K562 (cell line): ENCODE measurements around the gene OR8B12. TPM values are rescaled to one million over a fixed set of nuclear protein-coding genes. Genes with fewer than 3 reads are reported as not detected.

Experiments used
- ATAC-seq: fragments of 200-7000 bp; cut with Tn5 transposase; 3 replicates; pipeline ENCODE4 v1.9.1; 2020; ENCODE audit warnings: moderate library complexity
- BruUV-seq: library from RNA; stranded (reverse); fragments of 400-500 nt; replicated peaks from 2 replicates; lab custom pipeline; 2021; lab: Mats Ljungman, UMichigan
- CTCF ChIA-PET: fragments of 300-600 bp; formaldehyde crosslinking; extraction: SDS; loops from one replicate; lab custom pipeline; 2021; ENCODE audit warnings: low intra/inter-chr PET ratio; lab: Yijun Ruan, JAX
- POLR2A ChIA-PET: fragments of 300-600, 350-650 bp; sonication (Branson Sonifier 250); formaldehyde crosslinking; extraction: SDS; loops from one replicate; lab custom pipeline; 2021; ENCODE audit warnings: antibody characterized with exemption, inconsistent platforms; lab: Yijun Ruan, JAX
- DNase-seq, 4 experiments: peaks; one replicate each; pipeline versions ENCODE4 v3.0.0 to v3.0.0-alpha.2; 2011 to 2018; ENCODE audit warnings: low spot score in 3 of 4, mixed read lengths in 3 of 4; ENCODE audit errors: extremely low read depth in 1 of 4
- FAIRE-seq: peaks from 2 replicates; lab custom pipeline; 2011; peaks lifted over from hg19 to GRCh38; lab: Jason Lieb, UNC
- H2AFZ ChIP-seq: 2 replicates; pipeline ENCODE4 v1.6.0; 2011; ENCODE audit warnings: low read depth, low read length, control low read depth, inconsistent platforms
- H3K27ac ChIP-seq: fragments of 200-600 bp; 3 replicates; pipeline ENCODE4 v1.8.0; 2011; ENCODE audit warnings: low read depth, mild to moderate bottlenecking, control low read depth, inconsistent platforms, low read length, moderate library complexity, mixed read lengths; ENCODE audit errors: extremely low read depth
- H3K27me3 ChIP-seq, 2 experiments: fragments of 300-600 bp in 1 of 2; 2 replicates in 1 of 2; 3 replicates in 1 of 2; pipeline versions ENCODE4 v1.6.0 to v1.8.0; 2011; ENCODE audit warnings: inconsistent platforms in 2 of 2, low read length in 2 of 2, mild to moderate bottlenecking in 1 of 2, mixed read lengths in 1 of 2, moderate library complexity in 1 of 2; ENCODE audit not compliant: control insufficient read depth in 2 of 2, insufficient read depth in 2 of 2
- H3K36me3 ChIP-seq: fragments of 300-600 bp; 3 replicates; pipeline ENCODE4 v1.8.0; 2011; ENCODE audit warnings: mild to moderate bottlenecking, low read length, inconsistent platforms; ENCODE audit not compliant: control insufficient read depth, insufficient read depth
- H3K4me1 ChIP-seq, 2 experiments: fragments of 200-600 bp in 1 of 2; replicated peaks in 1 of 2; 2 replicates in 1 of 2; 3 replicates in 1 of 2; pipeline versions ENCODE4 v1.5.1 to v1.8.0; 2011; ENCODE audit warnings: inconsistent platforms in 2 of 2, low read length in 2 of 2, mild to moderate bottlenecking in 1 of 2, mixed read lengths in 1 of 2, moderate library complexity in 1 of 2; ENCODE audit not compliant: control insufficient read depth in 2 of 2, insufficient read depth in 2 of 2
- H3K4me2 ChIP-seq: 2 replicates; pipeline ENCODE4 v1.6.1; 2011; ENCODE audit warnings: low read length, control low read depth, inconsistent platforms, mixed read lengths; ENCODE audit not compliant: insufficient read depth
- H3K4me3 ChIP-seq: fragments of 200-600 bp; sonication (generic), shearing (Covaris generic); 2 replicates; pipeline ENCODE4 v1.5.1; 2016; ENCODE audit warnings: control low read depth, inconsistent platforms
- H3K79me2 ChIP-seq: fragments of 200-600 bp; 3 replicates; pipeline ENCODE4 v1.8.0; 2011; ENCODE audit warnings: low read length, inconsistent platforms; ENCODE audit not compliant: control insufficient read depth, insufficient read depth
- H3K9ac ChIP-seq, 2 experiments: 2 replicates each; pipeline versions ENCODE4 v1.6.0 to v1.6.1; 2011; ENCODE audit warnings: low read depth in 2 of 2, low read length in 2 of 2, control low read depth in 1 of 2, inconsistent platforms in 1 of 2, mild to moderate bottlenecking in 1 of 2, mixed read lengths in 1 of 2; ENCODE audit not compliant: insufficient read depth in 1 of 2
- H3K9me1 ChIP-seq: one replicate; pipeline ENCODE4 v1.6.0; 2011; ENCODE audit warnings: inconsistent platforms, mild to moderate bottlenecking, low read length, moderate library complexity; ENCODE audit not compliant: control insufficient read depth, insufficient read depth
- H3K9me3 ChIP-seq: replicated peaks from 2 replicates; pipeline ENCODE4 v1.5.1; 2011; ENCODE audit warnings: low read depth, low read length, inconsistent platforms; ENCODE audit not compliant: control insufficient read depth, insufficient read depth
- H4K20me1 ChIP-seq: replicated peaks from 2 replicates; pipeline ENCODE4 v1.6.1; 2011; ENCODE audit warnings: low read length, inconsistent platforms, mixed read lengths; ENCODE audit not compliant: control insufficient read depth, insufficient read depth
- ATF3 ChIP-seq, 2 experiments: fragments of 450-650 bp in 1 of 2; sonication (generic) in 1 of 2; formaldehyde crosslinking in 1 of 2; IDR thresholded peaks in 1 of 2; conservative IDR thresholded peaks in 1 of 2; 2 replicates each; pipeline versions ENCODE4 v1.6.1 to v1.8.1; 2016 to 2023; ENCODE audit warnings: mild to moderate bottlenecking in 2 of 2, moderate library complexity in 2 of 2, inconsistent platforms in 1 of 2, missing genetic modification reagents in 1 of 2
- ATF7 ChIP-seq: fragments of 450-650 bp; IDR thresholded peaks from 2 replicates; pipeline ENCODE4 v1.7.1; 2014; ENCODE audit warnings: mild to moderate bottlenecking, moderate library complexity
- BACH1 ChIP-seq: fragments of 200-800 bp; sonication (Bioruptor generic); IDR thresholded peaks from 2 replicates; pipeline ENCODE4 v1.6.1; 2016; ENCODE audit warnings: missing genetic modification characterization, missing compliant biosample characterization
- CEBPB ChIP-seq: fragments of 450-650 bp; IDR thresholded peaks from 2 replicates; pipeline ENCODE4 v1.6.1; 2016; ENCODE audit warnings: missing genetic modification characterization, missing compliant biosample characterization
- CEBPG ChIP-seq, 3 experiments: fragments of 200-800 bp in 1 of 3; sonication (Bioruptor generic) in 1 of 3; sonication (generic) in 1 of 3; formaldehyde crosslinking in 1 of 3; IDR thresholded peaks in 2 of 3; conservative IDR thresholded peaks in 1 of 3; 2 replicates each; pipeline versions ENCODE4 v1.6.1 to v1.8.0; 2016 to 2022; ENCODE audit warnings: missing compliant biosample characterization in 2 of 3, missing genetic modification characterization in 2 of 3, mild to moderate bottlenecking in 1 of 3, missing genetic modification reagents in 1 of 3
- CREB1 ChIP-seq, 2 experiments: sonication (generic) in 1 of 2; formaldehyde crosslinking in 1 of 2; IDR thresholded peaks; 2 replicates each; pipeline versions ENCODE4 v1.6.1 to v1.8.0; 2012 to 2022; ENCODE audit warnings: inconsistent platforms in 1 of 2, mild to moderate bottlenecking in 1 of 2, missing genetic modification reagents in 1 of 2, moderate library complexity in 1 of 2
- CTCF ChIP-seq, 3 experiments: IDR thresholded peaks in 2 of 3; conservative IDR thresholded peaks in 1 of 3; 2 replicates each; pipeline ENCODE4 v1.5.1; 2011 to 2012; ENCODE audit warnings: low read length in 3 of 3, mild to moderate bottlenecking in 3 of 3, control low read depth in 2 of 3, improper control_type of control experiment in 1 of 3, inconsistent platforms in 1 of 3, low read depth in 1 of 3, mixed read lengths in 1 of 3, moderate library complexity in 1 of 3; ENCODE audit not compliant: insufficient read depth in 2 of 3
- ELF1 ChIP-seq: fragments of 200-800 bp; sonication (Bioruptor generic); IDR thresholded peaks from 2 replicates; pipeline ENCODE4 v1.6.1; 2016; ENCODE audit warnings: missing genetic modification characterization, missing compliant biosample characterization
- GABPA ChIP-seq: fragments of 200-800 bp; sonication (Bioruptor generic); conservative IDR thresholded peaks from 2 replicates; pipeline ENCODE4 v1.6.1; 2016; ENCODE audit warnings: low read depth, missing genetic modification characterization, missing compliant biosample characterization
- JUN ChIP-seq, 2 experiments: sonication (generic) in 1 of 2; formaldehyde crosslinking in 1 of 2; IDR thresholded peaks; 2 replicates each; pipeline versions ENCODE4 v1.6.1 to v1.8.0; 2012 to 2022; ENCODE audit warnings: borderline replicate concordance in 2 of 2, mild to moderate bottlenecking in 2 of 2, improper control_type of control experiment in 1 of 2, low read depth in 1 of 2, low read length in 1 of 2, missing genetic modification reagents in 1 of 2
- RBM25 ChIP-seq: fragments of 200-400 bp; formaldehyde crosslinking; IDR thresholded peaks from 2 replicates; pipeline ENCODE4 v1.6.1; 2018; ENCODE audit warnings: low read length, low read depth, moderate library complexity; ENCODE audit not compliant: severe bottlenecking
- TEAD1 ChIP-seq, 2 experiments: fragments of 450-650 bp in 1 of 2; sonication (generic) in 1 of 2; formaldehyde crosslinking; IDR thresholded peaks; 2 replicates each; pipeline versions ENCODE4 v1.4.0 to v1.8.0; 2020 to 2022; ENCODE audit warnings: mild to moderate bottlenecking in 2 of 2, missing genetic modification reagents in 1 of 2
- ZBTB1 ChIP-seq: sonication (generic); formaldehyde crosslinking; IDR thresholded peaks from 2 replicates; pipeline ENCODE4 v1.8.1; 2023; ENCODE audit warnings: missing genetic modification reagents, low read depth, mild to moderate bottlenecking, borderline replicate concordance
- ZNF668 ChIP-seq: fragments of 250-450 bp; sonication (Bioruptor Pico); IDR thresholded peaks from 2 replicates; pipeline ENCODE4 v1.8.0; 2022; ENCODE audit warnings: mild to moderate bottlenecking, inconsistent platforms
- WGBS: fragments of 100-300 bp; shearing (Covaris generic); methylation state at CpG from one replicate; pipeline ENCODE4 v1.1.6; 2016; ENCODE audit warnings: low coverage, mixed read lengths; ENCODE audit not compliant: insufficient coverage; ENCODE audit errors: missing lambda C conversion rate; 5-methylcytosine and 5-hydroxymethylcytosine counted together
- in situ Hi-C: fragments of 300-500 bp; cut with MboI; formaldehyde crosslinking; loops from 4 replicates; pipeline ENCODE4 v1.15.0; 2018; ENCODE audit warnings: inconsistent platforms, mixed read lengths
- intact Hi-C: fragments of 100-400 bp; cut with micrococcal nuclease; formaldehyde crosslinking; loops from 2 replicates; pipeline ENCODE4 v1.14.2; 2022
- polyA plus RNA-seq, 8 experiments: library from polyadenylated mRNA; depleted of rRNA in 4 of 8; stranded (reverse) in 5 of 8; unstranded in 3 of 8; fragments of >200 nt; fragmentation: Nextera tagmentation in 2 of 8; fragmentation: Illumina TruSeq in 1 of 8; extraction: Ambion mirVana in 2 of 8; extraction: Trizol in 1 of 8; gene quantifications; 2 replicates each; pipeline versions ENCODE4 v1.2.1 to v1.2.3, GENCODE V29; 2011 to 2014; ENCODE audit warnings: inconsistent platforms in 1 of 8, missing spikeins in 1 of 8
- total RNA-seq, 7 experiments: library from RNA; depleted of rRNA in 6 of 7; stranded (reverse); fragments of >200 nt in 6 of 7; fragmentation: Illumina TruSeq in 2 of 7; extraction: Trizol in 2 of 7; gene quantifications; 2 replicates each; pipeline versions ENCODE4 v1.2.1 to v1.2.3, GENCODE V29; 2011 to 2021; ENCODE audit warnings: low replicate concordance in 1 of 7

Gene OR8B12
- total and polyA plus RNA-seq, 9 of the 15 experiments (the other 6 are each of a cell fraction or from before 2014, with no cell fraction given): 0.06 TPM; not detected in 8

GRCh38 chr11:124536520-124536919, 6.9 kb downstream of the OR8B12 start (continued):
- TF ChIP-seq ELF1 (no peak; the same call in 1 of the 2 replicates), CTCF (IDR thresholded peaks at IDR 0.05 in 2 of 3, conservative IDR thresholded peaks at IDR 0.05 in 1 of 3; ENCODE audit: insufficient read depth in 2 of 3, low read depth in 1 of 3, low read length in 3 of 3) (peak in 2 of 3 experiments; percentile 38 to 57; a peak in 2 of 6 replicates), TEAD1 (CRISPR knock-in tag; IDR thresholded peaks at IDR 0.05) (peak; percentile 48 to 78; a peak in 2 of 4 replicates)

- POLR2A ChIA-PET: no interaction called here
- Histone ChIP-seq H4K20me1 (no peaks in the 10 kb centered on the region), H3K9me1 (no peaks in the 10 kb centered on the region), H3K9ac (no peak overlapping the region), H2AFZ (peak overlapping the region; percentile 53; the same call in 1 of the 2 replicates), H3K79me2 (no peaks in the 10 kb centered on the region), H3K27me3 (no peaks in the 10 kb centered on the region), H3K27ac (peak overlapping the region; percentile 26; the same call in 1 of the 3 replicates), H3K4me3 (no peak overlapping the region), H3K4me2 (no peak overlapping the region), H3K9me3 (no peaks in the 10 kb centered on the region), H3K4me1 (peaks cover 0 to 22% of the 10 kb centered on the region in 2 experiments; a peak in 4 of 5 replicates), H3K36me3 (no peaks in the 10 kb centered on the region)
- WGBS: 54% methylated on average over 8 of the region's 8 CpGs
- in situ Hi-C loops (no loop called here), intact Hi-C loops (loop anchor here (1.0 kb wide), 1 partner anchor 119 kb away; no protein-coding TSS in a partner anchor)
- no peak for FAIRE-seq
- ATAC-seq: peak; percentile 56
- CTCF ChIA-PET: no interaction called here
- DNase-seq: peak in 1 of 4 experiments; percentile 16
- no TSS peak for BruUV-seq
- peak; percentile 57 for TF ChIP-seq CREB1 (IDR thresholded peaks at IDR 0.05)
- peak; percentile 60 for TF ChIP-seq CREB1 (CRISPR knock-in tag; IDR thresholded peaks at IDR 0.05)
- TF ChIP-seq JUN (IDR thresholded peaks at IDR 0.05; ENCODE audit: borderline replicate concordance, low read depth, low read length): 0 out of 2 replicates have a peak, but pooled peaks have one; percentile 27
- TF ChIP-seq JUN (CRISPR knock-in tag; IDR thresholded peaks at IDR 0.05; ENCODE audit: borderline replicate concordance): no peak
- TF ChIP-seq CEBPB (tag): peak; percentile 85
- TF ChIP-seq CEBPG (CRISPR knock-in tag; IDR thresholded peaks at IDR 0.05): peak; percentile 57; the same call in 1 of the 2 replicates
- peak; percentile 85 to 95 for TF ChIP-seq CEBPG (tag; conservative IDR thresholded peaks at IDR 0.05 in 1 of 2, IDR thresholded peaks at IDR 0.05 in 1 of 2)
- no peak for TF ChIP-seq ZBTB1 (CRISPR knock-in tag)
- peak; percentile 80 for TF ChIP-seq GABPA (tag)
- TF ChIP-seq ZNF668 (CRISPR knock-in tag): 0 out of 2 replicates have a peak, but pooled peaks have one; percentile 10
- TF ChIP-seq ATF7: peak; percentile 75; the same call in 1 of the 2 replicates
- 0 out of 2 replicates have a peak, but pooled peaks have one; percentile 36 for TF ChIP-seq BACH1
- TF ChIP-seq RBM25: no peak
- peak; percentile 95 for TF ChIP-seq ATF3 (IDR thresholded peaks at IDR 0.05)
- TF ChIP-seq ATF3 (CRISPR knock-in tag; conservative IDR thresholded peaks at IDR 0.05): no peak
Observed at GRCh38 chr11:124535552-124536232, 7.8 kb downstream of the OR8B12 start.
